ENCODE results near the gene F11R.
"Not testable (repeated sequence)": the region's sequence is repeated elsewhere in the genome, so short reads cannot be mapped to it uniquely, and the experiment has no call there.

Gene F11R

DNA sequence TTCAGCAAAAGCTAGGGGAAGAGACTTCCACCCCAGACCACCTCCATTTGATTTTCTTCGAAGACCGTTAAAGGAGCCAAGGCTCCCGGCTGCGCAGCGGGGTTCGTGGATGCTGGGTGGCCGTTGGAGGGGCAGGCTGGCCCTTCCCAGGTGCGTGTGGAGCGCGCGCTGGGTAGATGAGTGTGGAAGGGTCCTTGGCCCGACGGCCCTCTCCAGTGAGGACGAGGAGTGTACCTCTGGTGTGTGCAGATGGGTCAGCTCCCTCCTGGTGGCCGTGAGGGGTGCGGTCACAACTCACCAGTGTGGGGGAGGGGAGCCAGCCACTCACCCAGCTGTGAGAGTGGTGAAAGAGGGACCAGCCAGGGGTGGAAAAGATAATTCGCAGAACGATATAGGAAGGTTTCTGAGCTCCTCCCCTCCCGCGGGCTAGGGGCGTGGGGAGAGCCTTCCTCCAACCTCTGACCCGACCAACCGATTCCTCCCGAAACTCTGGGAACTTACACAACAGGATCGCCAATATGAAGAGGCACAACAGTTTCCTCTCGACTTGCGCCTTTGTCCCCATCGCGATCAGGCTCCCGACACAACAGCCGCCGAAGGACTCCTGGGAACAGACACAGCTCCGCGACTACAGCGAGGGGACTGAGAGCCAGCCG is at the start of gene F11R:
Gene F11R, minus strand, starts transcription at position 644 of the 656 bp plus-strand sequence. Its CDS starts 79 bp downstream, at position 565.
- DNase-seq (ENCODE audit: low read depth in 1 of 2, low spot score in 1 of 2): peak in 1 of 2 donors; percentile 23

DNA sequence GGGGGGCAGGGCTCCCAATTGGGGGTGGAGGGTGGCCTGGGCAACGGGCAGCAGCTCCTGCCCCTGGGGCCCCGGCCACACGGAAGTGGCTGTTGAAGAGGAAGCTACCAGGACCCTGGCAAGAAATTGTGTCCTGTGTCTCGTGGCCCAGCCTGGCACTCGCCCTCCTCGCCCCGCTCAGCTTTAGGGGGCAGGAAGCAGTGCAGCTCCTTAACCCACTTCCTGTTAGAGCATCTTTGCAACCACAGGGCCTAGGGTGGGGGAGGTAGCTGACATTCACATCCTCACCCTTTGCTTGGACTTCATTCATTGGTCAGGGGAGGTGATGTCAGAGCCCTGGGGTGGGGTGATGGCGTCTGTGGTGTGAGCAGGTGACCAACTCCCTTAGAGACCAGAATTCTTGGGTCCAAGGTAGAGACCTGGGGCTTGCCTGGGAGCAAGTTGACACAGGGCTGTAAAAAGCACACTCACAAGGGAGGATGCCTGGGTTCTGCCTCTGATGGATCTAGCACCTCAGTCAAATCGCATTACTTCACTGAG is 48.8 kb upstream of the F11R start, which contains the start of gene ARHGAP30:
Gene ARHGAP30, minus strand, starts transcription at position 161 of the 540 bp plus-strand sequence. CDS start 267 bp downstream, outside the sequence.
- DNase-seq (ENCODE audit: low read depth in 1 of 2, low spot score in 1 of 2): peak; percentile 61 to 64

DNA sequence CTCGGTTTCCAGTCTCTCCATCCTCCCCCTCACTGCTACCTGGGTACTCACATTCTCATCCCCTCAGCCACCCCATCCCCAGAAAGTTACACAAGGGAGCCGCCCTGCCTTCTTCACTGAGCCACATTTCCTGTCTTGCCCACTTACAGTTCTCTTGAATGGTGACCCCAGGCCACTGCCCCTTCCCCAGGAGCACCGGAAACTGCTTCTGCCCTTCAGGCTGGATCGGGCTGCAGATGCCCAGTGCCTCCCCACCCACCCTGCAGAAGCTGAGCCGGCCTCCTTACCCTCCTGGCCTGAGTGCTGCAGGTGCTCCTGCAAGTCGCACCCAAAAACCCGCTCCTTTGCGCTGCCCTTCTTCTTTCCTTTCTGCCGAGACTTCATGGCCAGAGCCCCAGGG is 48.3 kb upstream of the F11R start:
- no peak for DNase-seq (ENCODE audit: low read depth in 1 of 2, low spot score in 1 of 2)

DNA sequence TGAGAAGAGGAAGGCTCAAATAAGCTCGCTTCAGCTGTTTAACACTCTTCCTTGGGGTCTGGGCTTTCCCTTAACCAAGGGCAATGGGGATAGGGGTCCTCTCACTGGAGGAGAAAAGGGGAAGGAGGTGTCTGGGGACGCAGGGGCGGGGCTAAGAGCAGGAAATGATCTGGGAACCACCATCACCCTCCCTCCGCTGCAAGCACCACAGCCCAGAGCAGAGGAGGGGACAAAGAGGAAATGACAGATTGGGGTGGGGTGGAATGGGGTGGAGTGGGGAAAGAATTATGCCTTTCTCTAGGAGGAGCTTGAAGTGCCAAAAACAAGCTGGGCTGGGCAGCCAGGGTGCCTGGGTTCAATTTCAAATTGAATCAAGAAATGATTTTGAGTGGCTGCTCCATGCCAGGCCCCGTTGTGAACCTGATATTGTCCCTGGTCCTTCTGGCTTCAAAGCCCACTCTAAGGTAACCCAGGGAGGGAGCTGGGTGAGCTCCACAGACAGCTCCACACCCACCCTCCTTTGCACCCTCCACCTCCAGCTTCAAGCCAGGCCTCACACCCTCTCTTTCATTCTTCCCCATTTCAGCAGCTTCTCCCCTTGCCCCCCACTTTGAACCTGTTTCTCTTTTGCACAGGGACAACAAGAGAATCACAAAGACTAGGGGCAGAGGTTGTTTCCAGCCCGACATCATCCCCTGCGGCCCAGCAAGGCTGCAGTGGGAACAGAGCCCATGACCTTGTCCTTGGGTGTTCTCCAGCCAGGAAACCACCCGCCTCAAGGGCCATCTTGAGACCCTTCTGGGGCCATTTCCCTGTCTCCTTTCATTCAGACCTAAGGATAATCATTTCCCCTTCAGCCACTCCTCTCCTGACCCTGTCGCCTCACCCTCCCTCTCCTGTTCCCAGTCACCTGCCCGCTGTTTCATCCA is 47.6 kb upstream of the F11R start:
- peak; percentile 57 to 61 for DNase-seq (ENCODE audit: low read depth in 1 of 2, low spot score in 1 of 2)

DNA sequence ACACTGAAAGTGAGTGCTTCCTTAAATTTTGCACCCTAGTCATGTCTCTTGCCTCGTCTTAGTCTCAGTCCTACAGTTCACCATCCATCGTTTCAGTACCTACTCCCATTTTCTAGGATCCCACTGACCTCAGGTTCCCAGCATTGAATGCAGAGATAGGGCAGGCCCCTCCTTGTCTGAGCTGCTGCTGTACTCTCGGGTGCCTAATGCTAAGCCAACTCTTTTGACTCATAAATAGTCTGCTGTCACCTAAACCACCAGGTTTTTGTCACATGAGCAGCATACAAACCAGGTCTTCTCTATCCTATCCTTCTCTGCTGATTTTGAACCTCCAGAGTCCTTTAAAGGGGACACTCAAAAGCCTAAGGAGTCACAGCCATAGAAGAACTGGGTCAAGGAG is 45.7 kb upstream of the F11R start:
- no peak for DNase-seq (ENCODE audit: low read depth in 1 of 2, low spot score in 1 of 2)

DNA sequence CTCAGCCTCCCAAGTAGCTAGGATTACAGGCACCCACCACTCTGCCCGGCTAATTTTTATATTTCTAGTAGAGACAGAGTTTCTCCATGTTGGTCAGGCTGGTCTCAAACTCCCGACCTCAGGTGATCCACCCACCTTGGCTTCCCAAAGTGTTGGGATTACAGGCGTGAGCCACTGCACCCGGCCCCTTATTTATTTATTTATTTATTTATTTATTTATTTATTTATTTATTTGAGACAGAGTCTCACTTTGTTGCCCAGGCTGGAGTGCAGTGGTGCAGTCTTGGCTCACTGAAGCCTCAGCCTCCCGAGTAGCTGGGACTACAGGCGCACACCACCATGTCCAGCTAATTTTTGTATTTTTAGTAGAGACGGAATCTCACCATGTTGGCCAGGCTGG is 44.7 kb upstream of the F11R start:
- DNase-seq (ENCODE audit: low read depth in 1 of 2, low spot score in 1 of 2): not testable (repeated sequence)

DNA sequence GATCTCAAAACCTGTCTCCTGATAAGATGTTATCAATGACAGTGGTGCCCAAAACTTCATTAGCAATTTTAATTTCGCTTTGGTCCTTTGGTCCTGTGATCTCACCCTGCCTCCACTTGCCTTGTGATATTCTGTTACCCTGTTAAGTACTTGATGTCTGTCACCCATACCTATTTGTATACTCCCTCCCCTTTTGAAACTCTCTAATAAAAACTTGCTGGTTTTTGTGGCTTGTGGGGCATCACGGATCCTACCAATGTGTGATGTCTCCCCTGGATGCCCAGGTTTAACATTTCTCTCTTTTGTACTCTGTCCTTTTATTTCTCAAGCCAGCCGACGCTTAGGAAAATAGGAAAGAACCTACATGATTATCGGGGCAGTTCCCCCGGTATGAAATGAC is 43.0 kb upstream of the F11R start:
- DNase-seq (ENCODE audit: low read depth in 1 of 2, low spot score in 1 of 2): not testable (repeated sequence)

DNA sequence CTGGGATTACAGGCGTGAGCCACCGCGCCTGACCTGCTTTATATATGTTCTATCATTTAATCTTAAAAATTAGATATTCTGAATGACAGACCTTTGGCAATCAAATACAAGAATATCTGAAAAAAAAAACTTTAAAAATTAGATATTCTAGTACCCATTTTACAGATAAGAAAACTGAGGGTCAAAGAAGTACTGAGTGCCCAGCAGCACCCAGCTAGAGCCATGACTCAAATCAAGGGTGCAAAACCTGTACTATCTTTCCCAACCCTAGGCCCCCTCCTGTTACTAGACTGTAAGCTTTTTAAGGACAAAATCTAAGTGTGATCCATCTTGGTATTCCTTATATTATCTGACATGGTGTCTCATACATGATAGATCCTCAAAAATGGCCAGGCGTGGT is 40.5 kb upstream of the F11R start:
- no peak for DNase-seq (ENCODE audit: low read depth in 1 of 2, low spot score in 1 of 2)

DNA sequence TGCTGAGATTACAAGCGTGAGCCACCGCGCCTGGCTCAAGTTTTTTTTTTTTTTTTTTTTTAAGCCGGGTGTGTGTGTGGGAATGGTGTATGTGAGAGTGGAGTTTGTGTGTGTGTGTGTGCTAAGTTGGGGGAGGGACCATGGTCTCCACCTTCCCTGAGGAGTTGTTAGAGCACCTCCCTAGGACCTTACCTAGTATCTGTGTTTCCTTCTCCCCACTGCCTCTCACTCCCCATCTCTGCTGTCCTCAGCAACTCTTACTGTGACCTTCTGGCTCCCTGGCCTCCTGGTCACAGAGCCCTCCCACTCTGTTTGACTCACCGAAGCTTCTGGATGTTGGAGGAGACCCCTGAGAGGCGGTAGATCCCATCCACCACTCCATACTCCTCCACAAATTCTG is 38.3 kb upstream of the F11R start:
- DNase-seq (ENCODE audit: low read depth in 1 of 2, low spot score in 1 of 2): no peak

DNA sequence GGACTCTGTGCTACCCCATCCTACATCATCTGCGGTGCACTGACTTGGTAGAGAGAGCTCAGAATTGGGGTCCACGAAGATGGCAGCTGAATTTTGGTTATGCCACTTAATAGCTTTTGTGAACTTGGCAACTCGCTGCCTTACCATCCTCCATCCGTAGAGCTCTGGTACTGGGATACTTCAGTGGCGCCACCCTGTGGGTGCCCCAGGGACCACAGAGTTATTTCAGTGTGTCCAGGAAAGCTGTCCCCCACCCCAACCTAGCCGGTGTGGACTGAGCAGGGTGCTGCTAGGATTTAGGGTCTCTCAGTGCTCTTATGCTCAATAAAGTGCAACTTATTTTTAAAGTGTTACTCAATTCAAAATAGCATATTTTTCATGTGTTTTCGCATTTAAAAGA is 33.9 kb upstream of the F11R start:
- DNase-seq (ENCODE audit: low read depth in 1 of 2, low spot score in 1 of 2): no peak

DNA sequence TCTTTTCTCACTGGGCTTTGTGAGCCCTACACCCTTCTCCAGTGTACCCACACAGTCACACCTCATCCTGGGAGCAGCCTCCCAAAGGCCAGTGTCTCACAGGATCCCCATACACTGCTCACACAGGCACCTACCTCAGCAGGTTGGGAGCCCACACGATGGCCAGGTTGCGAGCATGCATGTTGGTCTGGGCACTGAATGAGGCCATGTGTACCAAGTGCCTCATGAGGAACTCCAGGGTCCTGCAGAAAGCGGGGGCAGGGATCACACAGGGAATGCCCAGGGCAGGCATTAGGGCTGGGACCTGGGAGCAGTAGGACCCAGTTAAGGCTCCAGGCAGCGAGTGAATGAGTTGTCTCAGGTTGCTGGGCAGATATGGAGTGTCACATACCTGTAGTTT is 33.3 kb upstream of the F11R start:
- DNase-seq (ENCODE audit: low read depth in 1 of 2, low spot score in 1 of 2): no peak

DNA sequence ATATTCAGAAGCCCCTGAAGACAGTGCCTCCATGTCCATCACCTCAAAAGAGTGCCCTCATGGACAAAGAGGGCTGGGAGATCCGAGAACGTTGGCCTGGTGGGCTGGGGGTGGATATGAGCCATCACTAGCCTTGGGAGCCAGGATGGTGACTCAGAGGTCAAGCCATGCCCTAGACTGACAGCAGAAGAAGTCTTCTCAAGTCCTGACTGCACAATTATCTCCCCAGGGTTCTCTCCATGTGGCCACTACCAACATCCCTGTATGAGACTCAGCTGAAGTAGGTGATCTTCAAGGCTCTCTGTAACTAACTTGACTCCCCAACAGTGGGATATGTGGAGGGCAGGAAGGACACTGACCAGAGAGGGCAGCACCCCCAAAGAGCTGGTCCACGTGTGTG is 31.9 kb upstream of the F11R start:
- no peak for DNase-seq (ENCODE audit: low read depth in 1 of 2, low spot score in 1 of 2)

DNA sequence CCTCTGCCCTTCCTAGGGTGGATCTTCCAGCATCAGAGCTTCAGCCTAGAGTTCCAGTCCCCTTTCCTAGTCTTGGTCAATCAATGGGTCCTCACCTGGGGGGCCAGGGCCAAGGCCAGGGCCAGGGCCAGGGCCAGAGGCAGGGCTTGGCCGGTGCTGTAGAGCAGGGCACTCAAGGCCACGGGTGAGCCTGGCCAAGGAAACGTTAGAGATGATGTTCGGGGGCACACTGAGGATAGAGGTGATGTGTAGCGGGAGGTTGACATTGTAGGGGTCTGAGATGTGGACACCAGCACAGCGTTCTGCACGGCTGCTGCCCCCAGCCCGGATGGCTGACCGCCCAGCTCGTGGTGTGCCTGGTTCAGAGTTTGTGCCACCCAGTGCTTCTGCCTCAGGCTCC is 30.3 kb upstream of the F11R start:
- DNase-seq (ENCODE audit: low read depth in 1 of 2, low spot score in 1 of 2): no peak

DNA sequence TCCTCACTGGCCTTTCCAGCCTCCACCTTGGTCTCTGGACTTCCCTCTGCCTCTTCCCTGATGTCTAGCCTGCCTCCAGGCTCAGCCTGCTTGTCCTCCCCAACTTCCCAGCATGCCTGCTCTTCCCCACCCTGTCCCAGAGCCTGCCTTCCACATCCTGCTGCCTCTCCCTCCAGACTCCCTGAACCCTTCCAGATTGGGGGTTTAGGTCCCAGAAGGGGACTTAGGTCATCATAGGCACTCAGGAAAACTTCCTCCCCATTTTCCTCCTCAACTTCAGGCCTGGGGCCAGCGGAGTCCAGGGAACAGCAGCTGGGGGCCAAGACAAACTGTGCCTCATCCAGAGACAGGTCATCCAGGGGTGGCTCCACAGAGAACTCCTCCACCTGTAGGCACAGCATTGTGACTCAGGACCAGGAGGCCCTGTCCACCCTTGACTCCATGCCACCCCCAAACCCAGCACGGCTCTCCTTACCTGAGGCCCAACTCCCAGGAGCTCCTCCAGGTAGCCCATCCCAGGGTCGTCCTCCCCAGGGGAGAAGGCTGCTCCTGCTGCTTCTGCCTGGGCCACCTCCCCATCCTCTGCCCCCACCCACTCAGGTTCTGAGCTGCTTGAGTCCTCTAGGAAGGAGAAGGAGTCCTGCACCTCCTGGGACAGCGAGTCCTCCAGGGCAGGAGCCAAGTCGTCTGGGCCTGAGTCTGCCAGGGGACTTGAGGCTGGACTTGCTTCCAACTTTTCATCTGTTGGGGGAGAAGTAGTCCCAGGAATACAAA is 28.2 kb upstream of the F11R start:
- DNase-seq (ENCODE audit: low read depth in 1 of 2, low spot score in 1 of 2): no peak

DNA sequence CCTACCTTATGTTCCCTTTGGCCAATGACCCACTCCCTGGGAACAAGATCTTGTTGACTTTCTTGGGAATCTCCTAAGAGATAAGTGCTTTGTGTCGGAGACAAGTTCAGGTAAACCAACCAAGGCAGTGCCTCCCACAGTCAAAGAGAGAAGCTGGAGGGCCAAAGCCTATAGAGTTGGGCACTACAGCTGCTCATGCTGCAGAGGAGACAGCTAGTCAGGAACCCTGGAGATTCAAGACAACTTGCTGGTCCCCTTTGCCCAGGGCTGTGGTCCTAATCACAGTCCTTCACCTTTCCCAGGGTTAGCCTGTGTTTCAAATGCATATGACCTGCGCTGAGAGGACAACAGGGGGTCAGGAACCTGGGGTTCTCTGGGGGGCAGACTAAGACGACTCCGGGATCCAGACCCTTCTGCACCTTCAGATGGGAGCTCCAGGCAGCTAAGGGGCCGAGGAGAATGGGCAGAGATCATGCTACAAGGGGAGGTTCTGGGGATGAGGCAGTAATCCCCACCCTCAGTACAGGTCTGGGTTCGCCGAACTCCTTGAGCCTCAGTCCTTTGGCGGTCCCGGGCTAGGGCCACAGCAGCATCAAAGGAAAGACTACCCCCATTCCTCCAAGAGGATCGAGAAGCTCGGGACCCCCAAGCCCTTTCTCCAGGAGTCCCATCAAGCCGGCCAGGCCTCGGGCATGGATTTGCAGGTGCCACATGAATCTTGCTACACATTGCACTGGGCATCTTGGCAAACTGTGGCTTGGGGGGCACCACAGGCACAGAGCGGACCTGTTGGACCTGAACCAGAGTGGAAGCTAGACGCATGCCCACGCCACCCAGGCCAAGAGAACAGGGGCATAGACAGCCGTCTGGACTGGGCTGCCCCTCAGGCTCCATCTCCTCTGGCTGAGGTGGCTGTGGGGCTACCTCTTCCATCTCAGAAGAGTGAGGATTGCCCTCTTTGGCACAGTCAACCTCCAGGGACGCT is 26.8 kb upstream of the F11R start:
- no peak for DNase-seq (ENCODE audit: low read depth in 1 of 2, low spot score in 1 of 2)

DNA sequence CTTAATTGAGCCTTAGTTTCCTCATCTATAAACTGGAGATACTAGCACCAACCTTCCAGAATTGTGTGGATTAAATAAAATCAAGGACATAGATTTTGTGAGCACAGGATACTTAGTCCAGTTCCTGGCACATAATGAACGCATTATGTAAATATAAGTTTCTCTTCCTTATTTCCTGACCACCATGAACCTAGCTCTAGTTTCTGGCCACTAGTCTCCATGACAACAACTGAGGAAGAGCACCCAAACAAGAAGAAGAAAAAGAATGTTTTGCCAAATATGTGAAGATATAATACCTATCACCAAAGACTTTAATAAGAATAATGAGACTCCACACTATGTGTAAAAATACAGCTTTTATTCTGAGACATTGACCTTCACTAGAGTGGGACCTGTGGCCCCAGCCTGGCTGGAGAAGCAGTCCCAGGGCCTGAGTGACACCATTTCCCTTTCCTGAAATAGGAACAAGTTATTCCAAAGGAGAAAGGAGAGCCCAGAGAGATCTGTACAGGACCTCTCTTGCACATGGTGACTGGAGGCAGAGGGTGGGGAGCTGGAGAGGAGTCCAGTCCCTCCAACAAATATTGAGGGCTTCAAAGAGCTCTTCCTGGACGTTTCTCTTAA is 25.8 kb upstream of the F11R start:
- no peak for DNase-seq (ENCODE audit: low read depth in 1 of 2, low spot score in 1 of 2)

DNA sequence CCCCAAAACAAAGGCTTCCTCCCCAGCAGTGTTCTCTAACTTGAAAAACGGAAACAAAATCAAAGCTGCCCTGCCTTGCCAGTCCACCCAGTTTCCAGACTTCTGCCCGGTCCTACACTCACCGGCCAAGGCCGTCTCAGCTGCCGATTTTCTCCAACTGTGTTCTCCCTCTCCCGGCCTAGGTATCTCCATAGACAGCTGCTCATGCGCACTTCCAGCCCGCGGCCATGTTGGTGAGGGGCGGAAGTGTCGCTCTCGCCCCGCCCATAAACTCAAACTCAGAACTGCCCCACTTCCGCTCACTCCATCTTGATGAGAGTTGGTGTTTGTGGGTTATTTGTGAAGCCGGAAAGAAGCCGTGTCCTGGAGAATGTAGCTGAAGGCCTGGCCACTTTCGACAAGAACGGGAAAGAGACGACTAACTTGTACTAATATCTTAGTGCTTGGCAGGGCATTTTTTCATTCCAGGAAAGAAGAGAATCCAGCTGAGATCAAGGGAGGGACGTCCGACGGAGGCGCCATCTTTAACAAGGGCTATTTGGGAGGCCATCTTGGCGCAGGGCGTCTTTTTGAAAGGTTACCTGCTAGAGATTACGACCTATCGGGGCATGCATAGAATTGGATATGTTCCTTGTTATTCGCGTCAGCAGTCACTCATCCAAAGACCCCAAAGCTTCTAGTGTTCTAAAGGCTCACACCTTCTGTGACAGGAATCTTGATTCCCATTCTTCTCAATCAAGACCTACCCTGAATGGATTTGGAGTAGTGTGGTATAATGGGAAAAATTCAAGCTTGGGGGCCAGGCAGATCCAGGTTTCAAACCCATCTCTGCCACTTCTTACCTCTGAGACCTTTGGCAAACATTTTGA is 25.0 kb upstream of the F11R start, which contains the start of gene USF1:
Gene USF1, minus strand, starts transcription at position 242 of the 869 bp plus-strand sequence. CDS start 2,702 bp downstream, outside the sequence.
- DNase-seq (ENCODE audit: low read depth in 1 of 2, low spot score in 1 of 2): peak; percentile 81 to 85

Data from activated T-helper 1 cell treated with anti-CD3 and anti-CD28 coated beads, Interleukin-2, amount 50 U/mL, for 16 hours (primary cell).